Measurements from ENCODE around the gene TPM1. TPM values are rescaled to one million over a fixed set of nuclear protein-coding genes. Genes with fewer than 3 reads are reported as not detected.
"Not testable (repeated sequence)": the region's sequence is repeated elsewhere in the genome, so short reads cannot be mapped to it uniquely, and the experiment has no call there.

The TPM1 gene
- total RNA-seq, 6 experiments from 2014 or later, result 1,264 to 1,620 (median 1,342) TPM

DNA sequence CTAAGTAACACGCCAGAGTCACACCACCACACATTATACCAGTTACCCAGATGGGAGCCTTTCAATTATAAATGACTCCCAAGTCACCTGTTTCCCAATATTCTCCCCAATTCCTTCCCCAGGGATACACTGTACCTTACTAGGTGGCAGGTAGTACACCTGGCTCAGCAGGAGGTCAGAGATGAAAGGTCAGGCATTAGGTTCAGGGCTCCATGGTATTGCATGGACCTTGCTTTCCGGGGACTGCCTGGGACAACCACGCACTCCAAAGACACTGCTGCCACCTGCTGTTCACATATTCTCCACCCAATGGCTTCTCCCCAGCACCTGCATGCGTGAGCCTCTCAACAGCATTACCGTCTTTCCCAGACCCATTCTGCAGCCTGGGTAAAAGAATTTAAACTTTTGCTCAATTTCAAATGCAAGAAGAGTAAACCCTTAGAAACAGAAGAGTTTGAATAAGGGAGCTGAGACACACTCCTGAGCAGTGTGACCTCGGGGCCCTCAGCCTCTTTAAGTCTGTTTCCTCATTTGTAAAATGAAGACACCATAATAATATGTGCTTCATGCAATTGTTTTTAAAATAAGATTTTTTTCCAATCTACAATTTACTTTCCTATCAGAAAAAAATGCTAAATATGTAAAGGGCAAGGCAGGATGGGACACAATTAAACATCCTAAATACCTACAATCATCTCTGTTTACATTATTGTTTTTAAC is 51.1 kb downstream of the TPM1 start:
- H3K27ac Mint-ChIP-seq, result peak overlapping the region; percentile 63
- H3K4me3 Mint-ChIP-seq, result peak overlapping the region; percentile 43; the same call in 1 of the 2 replicates
- no peaks in the 10 kb centered on the region; the same call in 1 of the 2 replicates for H3K27me3 Mint-ChIP-seq (ENCODE audit: insufficient read depth)
- TF ChIP-seq, protein P1, sequence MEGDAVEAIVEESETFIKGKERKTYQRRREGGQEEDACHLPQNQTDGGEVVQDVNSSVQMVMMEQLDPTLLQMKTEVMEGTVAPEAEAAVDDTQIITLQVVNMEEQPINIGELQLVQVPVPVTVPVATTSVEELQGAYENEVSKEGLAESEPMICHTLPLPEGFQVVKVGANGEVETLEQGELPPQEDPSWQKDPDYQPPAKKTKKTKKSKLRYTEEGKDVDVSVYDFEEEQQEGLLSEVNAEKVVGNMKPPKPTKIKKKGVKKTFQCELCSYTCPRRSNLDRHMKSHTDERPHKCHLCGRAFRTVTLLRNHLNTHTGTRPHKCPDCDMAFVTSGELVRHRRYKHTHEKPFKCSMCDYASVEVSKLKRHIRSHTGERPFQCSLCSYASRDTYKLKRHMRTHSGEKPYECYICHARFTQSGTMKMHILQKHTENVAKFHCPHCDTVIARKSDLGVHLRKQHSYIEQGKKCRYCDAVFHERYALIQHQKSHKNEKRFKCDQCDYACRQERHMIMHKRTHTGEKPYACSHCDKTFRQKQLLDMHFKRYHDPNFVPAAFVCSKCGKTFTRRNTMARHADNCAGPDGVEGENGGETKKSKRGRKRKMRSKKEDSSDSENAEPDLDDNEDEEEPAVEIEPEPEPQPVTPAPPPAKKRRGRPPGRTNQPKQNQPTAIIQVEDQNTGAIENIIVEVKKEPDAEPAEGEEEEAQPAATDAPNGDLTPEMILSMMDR (IDR thresholded peaks at IDR 0.05), result peak; percentile 90
- H3K4me1 Mint-ChIP-seq (ENCODE audit: low read depth), result peaks cover 61% of the 10 kb centered on the region
- H3K36me3 Mint-ChIP-seq (ENCODE audit: low read depth), result no peaks in the 10 kb centered on the region
- H3K9me3 Mint-ChIP-seq, result no peaks in the 10 kb centered on the region
- peak; percentile 59 for DNase-seq

DNA sequence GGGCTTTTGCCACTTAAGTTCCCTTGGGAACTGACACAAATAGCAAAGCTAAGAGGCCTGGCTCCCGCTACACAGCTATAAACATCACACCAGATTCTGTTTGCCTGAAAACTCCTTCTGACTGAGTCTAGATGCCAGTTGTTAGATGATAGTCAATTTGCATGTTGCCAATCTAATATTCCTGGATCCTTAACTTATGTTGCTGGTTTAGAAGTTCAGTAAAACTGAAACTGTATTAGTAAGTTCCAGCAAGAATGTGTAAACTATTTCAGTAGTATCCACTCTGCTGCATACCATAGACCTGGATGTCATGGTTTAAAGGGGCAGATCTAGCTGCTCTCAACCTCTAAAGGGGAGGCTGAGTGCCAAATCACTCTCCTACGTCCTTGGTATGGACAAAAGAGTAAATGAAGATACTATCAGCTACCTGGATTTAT is 52.0 kb downstream of the TPM1 start:
- no peaks in the 10 kb centered on the region; the same call in 1 of the 2 replicates for H3K27me3 Mint-ChIP-seq (ENCODE audit: insufficient read depth)
- peak overlapping the region; percentile 45; the same call in 1 of the 2 replicates for H3K4me3 Mint-ChIP-seq
- H3K9me3 Mint-ChIP-seq, result no peaks in the 10 kb centered on the region
- H3K36me3 Mint-ChIP-seq (ENCODE audit: low read depth), result peaks cover 2% of the 10 kb centered on the region
- peak; percentile 58 for DNase-seq
- H3K4me1 Mint-ChIP-seq (ENCODE audit: low read depth), result peaks cover 54% of the 10 kb centered on the region
- H3K27ac Mint-ChIP-seq, result peak overlapping the region; percentile 79
- TF ChIP-seq, protein P1 (IDR thresholded peaks at IDR 0.05), result no peak

DNA sequence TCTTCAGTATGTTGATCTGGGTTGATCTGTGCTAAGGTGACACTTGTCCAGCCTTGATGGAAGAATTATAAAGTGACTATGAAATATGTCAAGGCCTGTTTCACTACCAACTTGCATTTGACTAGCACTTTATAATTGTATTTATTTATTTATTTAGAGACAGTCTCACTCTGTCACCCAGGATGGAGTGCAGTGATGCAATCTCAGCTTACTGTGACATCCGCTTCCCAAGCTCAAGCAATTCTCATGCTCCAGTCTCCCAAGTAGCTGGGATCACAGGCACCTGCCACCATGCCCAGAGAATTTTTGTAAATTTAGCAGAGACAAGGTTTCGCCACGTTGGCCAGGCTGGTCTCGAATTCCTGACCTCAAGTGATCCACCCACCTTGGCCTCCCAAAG is 53.6 kb downstream of the TPM1 start:
- Mint-ChIP-seq H3K4me3 (no peak overlapping the region), H3K4me1 (ENCODE audit: low read depth) (peaks cover 49% of the 10 kb centered on the region), H3K36me3 (ENCODE audit: low read depth) (peaks cover 6% of the 10 kb centered on the region), H3K27me3 (ENCODE audit: insufficient read depth) (peaks cover 2% of the 10 kb centered on the region; the same call in 1 of the 2 replicates), H3K9me3 (no peaks in the 10 kb centered on the region), H3K27ac (peak overlapping the region; percentile 57)
- TF ChIP-seq, protein P1 (IDR thresholded peaks at IDR 0.05), result no peak
- DNase-seq, result no peak

DNA sequence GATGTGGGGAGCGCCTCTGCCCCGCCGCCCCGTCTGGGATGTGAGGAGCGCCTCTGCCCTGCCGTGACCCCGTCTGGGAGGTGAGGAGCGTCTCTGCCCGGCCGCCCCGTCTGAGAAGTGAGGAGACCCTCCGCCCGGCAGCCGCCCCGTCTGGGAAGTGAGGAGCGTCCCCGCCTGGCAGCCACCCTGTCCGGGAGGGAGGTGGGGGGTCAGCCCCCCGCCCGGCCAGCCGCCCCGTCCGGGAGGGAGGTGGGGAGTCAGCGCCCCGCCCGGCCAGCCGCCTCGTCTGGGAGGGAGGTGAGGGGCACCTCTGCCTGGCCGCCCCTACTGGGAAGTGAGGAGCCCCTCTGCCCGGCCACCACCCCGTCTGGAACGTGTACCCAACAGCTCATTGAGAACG is 56.4 kb downstream of the TPM1 start:
- H3K27me3 Mint-ChIP-seq (ENCODE audit: insufficient read depth); H3K4me3 Mint-ChIP-seq; H3K27ac Mint-ChIP-seq; H3K36me3 Mint-ChIP-seq (ENCODE audit: low read depth); DNase-seq; H3K9me3 Mint-ChIP-seq: not testable (repeated sequence)
- peaks cover 40% of the 10 kb centered on the region for H3K4me1 Mint-ChIP-seq (ENCODE audit: low read depth)

DNA sequence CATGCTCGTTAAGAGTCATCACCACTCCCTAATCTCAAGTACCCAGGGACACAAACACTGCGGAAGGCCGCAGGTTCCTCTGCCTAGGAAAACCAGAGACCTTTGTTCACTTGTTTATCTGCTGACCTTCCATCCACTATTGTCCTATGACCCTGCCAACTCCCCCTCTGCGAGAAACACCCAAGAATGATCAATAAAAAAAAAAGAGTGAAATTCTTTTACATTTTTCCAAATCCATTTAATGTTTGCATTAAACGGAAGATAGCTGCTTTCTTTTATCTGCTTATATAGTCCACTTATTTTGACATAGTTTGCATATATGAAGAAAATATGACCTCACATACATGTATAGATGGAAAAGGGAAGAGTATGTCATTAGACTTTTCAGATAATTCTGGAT is 57.0 kb downstream of the TPM1 start:
- not testable (repeated sequence) for H3K9me3 Mint-ChIP-seq; H3K36me3 Mint-ChIP-seq (ENCODE audit: low read depth); H3K4me3 Mint-ChIP-seq; H3K27me3 Mint-ChIP-seq (ENCODE audit: insufficient read depth); H3K27ac Mint-ChIP-seq; DNase-seq
- H3K4me1 Mint-ChIP-seq (ENCODE audit: low read depth), result peaks cover 36% of the 10 kb centered on the region

DNA sequence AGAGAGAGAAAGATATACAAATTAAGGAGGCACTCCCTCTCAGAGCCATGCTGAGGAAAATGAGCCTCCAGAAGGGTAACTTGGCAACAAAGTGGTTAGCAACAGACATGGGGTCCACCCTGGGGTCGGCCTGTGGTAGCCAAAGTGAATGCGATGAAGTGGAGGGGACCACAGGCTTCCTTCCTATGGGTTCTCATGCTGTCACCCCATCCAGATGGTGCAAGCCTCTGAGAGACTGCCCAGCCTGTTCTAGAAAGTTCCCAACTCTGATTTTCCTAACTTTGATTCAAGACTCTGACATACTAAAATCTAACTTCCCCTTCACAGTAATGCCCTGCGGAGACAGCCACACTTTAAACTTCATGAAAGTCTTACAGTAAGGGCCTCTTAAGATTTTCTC is 60.9 kb downstream of the TPM1 start:
- peaks cover 5% of the 10 kb centered on the region; the same call in 1 of the 2 replicates for H3K9me3 Mint-ChIP-seq
- peaks cover 23% of the 10 kb centered on the region for H3K36me3 Mint-ChIP-seq (ENCODE audit: low read depth)
- peak overlapping the region; percentile 49; the same call in 1 of the 2 replicates for H3K27ac Mint-ChIP-seq
- no peak for DNase-seq
- peaks cover 23% of the 10 kb centered on the region for H3K4me1 Mint-ChIP-seq (ENCODE audit: low read depth)
- H3K4me3 Mint-ChIP-seq, result no peak overlapping the region
- H3K27me3 Mint-ChIP-seq (ENCODE audit: insufficient read depth), result 0 out of 2 replicates have a peak, but pooled peaks cover 2% of the 10 kb centered on the region
- TF ChIP-seq, protein P1 (IDR thresholded peaks at IDR 0.05), result no peak
